Natural killer cell (primary cell): Measurements from ENCODE around the gene PI4K2B. TPM values are rescaled to one million over a fixed set of nuclear protein-coding genes. Genes with fewer than 3 reads are reported as not detected.

Experiments
- ATAC-seq, 3 donors: fragments of 150-1000 bp in 2 of 3; fragments of 200-7000 bp in 1 of 3; cut with Tn5 transposase; 1 replicate in 1 of 3; 2 replicates in 2 of 3; pipeline ENCODE4 v1.10.0; 2021; ENCODE audit warnings: mild to moderate bottlenecking in 2 of 3, moderate library complexity in 2 of 3
- DNase-seq, 2 donors: peaks; one replicate each; pipeline versions ENCODE4 v3.0.0 to v3.0.0-alpha.2; 2013 to 2021; ENCODE audit warnings: mixed read lengths in 1 of 2
- H3K27ac ChIP-seq: one replicate; pipeline ENCODE4 v1.5.1; 2013; ENCODE audit warnings: mild to moderate bottlenecking, low read length
- H3K27me3 ChIP-seq: one replicate; pipeline ENCODE4 v1.6.1; 2013; ENCODE audit warnings: low read length; ENCODE audit not compliant: control insufficient read depth, insufficient read depth
- H3K36me3 ChIP-seq: one replicate; pipeline ENCODE4 v1.6.1; 2013; ENCODE audit warnings: low read length; ENCODE audit not compliant: control insufficient read depth, insufficient read depth
- H3K4me1 ChIP-seq: one replicate; pipeline ENCODE4 v1.6.1; 2013; ENCODE audit warnings: low read length; ENCODE audit not compliant: control insufficient read depth, insufficient read depth
- H3K4me3 ChIP-seq: one replicate; pipeline ENCODE4 v1.5.1; 2013; ENCODE audit warnings: low read length
- H3K9me3 ChIP-seq: one replicate; pipeline ENCODE4 v1.6.1; 2013; ENCODE audit warnings: low read length; ENCODE audit not compliant: control insufficient read depth, insufficient read depth
- H3K27ac Mint-ChIP-seq, 2 donors: one replicate each; pipeline ENCODE4 v1.8.0; 2022; ENCODE audit warnings: mild to moderate bottlenecking in 2 of 2, mixed read lengths in 2 of 2, moderate library complexity in 1 of 2
- H3K27me3 Mint-ChIP-seq, 2 donors: one replicate each; pipeline ENCODE4 v1.8.0; 2022; ENCODE audit warnings: low read depth in 2 of 2, mixed read lengths in 2 of 2
- H3K36me3 Mint-ChIP-seq: one replicate; pipeline ENCODE4 v1.8.0; 2022; ENCODE audit warnings: mixed read lengths
- H3K4me1 Mint-ChIP-seq, 2 donors: one replicate each; pipeline ENCODE4 v1.8.0; 2022; ENCODE audit warnings: mixed read lengths in 2 of 2
- H3K4me3 Mint-ChIP-seq: one replicate; pipeline ENCODE4 v1.8.0; 2022; ENCODE audit warnings: mild to moderate bottlenecking, moderate library complexity, mixed read lengths
- H3K9me3 Mint-ChIP-seq, 2 donors: one replicate each; pipeline ENCODE4 v1.8.0; 2022; ENCODE audit warnings: mixed read lengths in 2 of 2
- CTCF ChIP-seq: fragments of 200-600 bp; IDR thresholded peaks from one replicate; pipeline ENCODE4 v1.8.0; 2022; ENCODE audit warnings: antibody characterized with exemption
- WGBS: methylation state at CpG from one replicate; pipeline ENCODE4 v1.1.7; 2013; ENCODE audit warnings: missing lambda C conversion rate; ENCODE audit not compliant: insufficient coverage; 5-methylcytosine and 5-hydroxymethylcytosine counted together
- intact Hi-C: fragments of 100-400 bp; cut with micrococcal nuclease; formaldehyde crosslinking; loops from one replicate; pipeline ENCODE4 v1.14.2; 2022
- total RNA-seq, 4 donors: library from RNA; stranded (reverse); fragments of 120-200 nt in 1 of 4; gene quantifications; one replicate each; pipeline versions ENCODE4 v1.2.3 to v1.2.4, GENCODE V29; 2013 to 2022

Gene PI4K2B
- total RNA-seq, 3 donors from 2014 or later (not counting 1 experiment from before 2014, with no cell fraction given) = 12.2 to 14.5 (median 13.0) TPM

- no peak for ATAC-seq
Measured at GRCh38 chr4:25223802-25224375, 9.9 kb upstream of the PI4K2B start.

GRCh38 chr4:25229804-25230203, 4.0 kb upstream of the PI4K2B start:
- Mint-ChIP-seq H3K27ac (no peak overlapping the region), H3K9me3 (peaks cover 11 to 14% of the 10 kb centered on the region in 2 donors), H3K4me1 (peaks cover 10% of the 10 kb centered on the region in 2 donors), H3K4me3 (no peak overlapping the region), H3K27me3 (no peaks in the 10 kb centered on the region), H3K36me3 (peaks cover 38% of the 10 kb centered on the region)
- peaks cover 26% of the 10 kb centered on the region for H3K9me3 ChIP-seq
- H3K36me3 ChIP-seq = no peaks in the 10 kb centered on the region
- no peaks in the 10 kb centered on the region for H3K27me3 ChIP-seq
- no peak for TF ChIP-seq CTCF
- no peak for ATAC-seq
- no peak overlapping the region for H3K27ac ChIP-seq
- H3K4me3 ChIP-seq = no peak overlapping the region
- WGBS = 97% methylated on average over 6 of the region's 6 CpGs
- no peak for DNase-seq
- intact Hi-C loops = no loop called here
- H3K4me1 ChIP-seq = peaks cover 4% of the 10 kb centered on the region

More at GRCh38 chr4:25223802-25224375, 9.9 kb upstream of the PI4K2B start:
- 94% methylated on average over 5 of the region's 7 CpGs for WGBS
- Histone ChIP-seq H3K27me3 (no peaks in the 10 kb centered on the region), H3K4me3 (no peak overlapping the region), H3K4me1 (no peaks in the 10 kb centered on the region), H3K36me3 (no peaks in the 10 kb centered on the region), H3K9me3 (peaks cover 52% of the 10 kb centered on the region), H3K27ac (no peak overlapping the region)
- DNase-seq = peak in 1 of 2 donors; percentile 53
- TF ChIP-seq CTCF = no peak
- Mint-ChIP-seq H3K9me3 (peaks cover 13 to 26% of the 10 kb centered on the region in 2 donors), H3K27ac (peak overlapping the region in 1 of 2 donors; percentile 56), H3K36me3 (peaks cover 66% of the 10 kb centered on the region), H3K27me3 (no peaks in the 10 kb centered on the region), H3K4me1 (no peaks in the 10 kb centered on the region), H3K4me3 (no peak overlapping the region)
- intact Hi-C loops = no loop called here

- Histone ChIP-seq H3K27ac (peak overlapping the region; percentile 72), H3K9me3 (peaks cover 5% of the 10 kb centered on the region), H3K4me3 (peak overlapping the region; percentile 40), H3K36me3 (no peaks in the 10 kb centered on the region), H3K27me3 (no peaks in the 10 kb centered on the region), H3K4me1 (peaks cover 12% of the 10 kb centered on the region)
- Mint-ChIP-seq H3K27ac (peak overlapping the region; percentile 99 to 100), H3K36me3 (peaks cover 19% of the 10 kb centered on the region), H3K4me1 (peaks cover 26 to 34% of the 10 kb centered on the region in 2 donors), H3K27me3 (no peaks in the 10 kb centered on the region), H3K9me3 (peaks cover 6% of the 10 kb centered on the region in 2 donors), H3K4me3 (peak overlapping the region; percentile 88)
- ATAC-seq = no peak
- intact Hi-C loops = no loop called here
- no peak for DNase-seq
- no peak for TF ChIP-seq CTCF
Measured at GRCh38 chr4:25233194-25233593, 639 bp upstream of the PI4K2B start.
